GM19397 (cell line): ENCODE measurements around the gene ENGASE.

Experiments used
- ATAC-seq: cut with Tn5 transposase; IDR thresholded peaks from one replicate; pipeline ENCODE4 v1.9.1; 2021; ENCODE audit warnings: mild to moderate bottlenecking, moderate library complexity; ENCODE audit not compliant: unreplicated experiment

ENGASE gene

DNA sequence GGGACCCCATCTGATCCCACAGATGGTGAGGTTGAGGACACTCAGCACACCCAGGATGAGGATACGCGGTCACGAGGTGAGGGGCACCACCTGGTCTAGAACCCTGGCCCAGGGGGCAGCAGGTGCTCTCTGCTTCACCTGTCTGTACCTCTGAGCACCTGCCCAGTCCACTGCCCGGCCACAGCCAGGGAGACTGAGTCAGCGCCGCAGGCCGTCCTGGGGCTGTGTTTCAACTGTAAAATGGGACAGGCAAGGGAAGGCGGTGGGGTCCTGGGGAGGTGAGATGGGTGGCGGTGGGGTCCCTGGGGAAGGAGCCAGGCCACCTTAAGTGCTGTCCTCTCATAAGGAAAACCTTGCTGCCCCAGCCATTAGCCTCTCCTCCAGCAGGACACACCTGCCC lies 60.4 kb downstream of the ENGASE start:
- ATAC-seq = no peak

DNA sequence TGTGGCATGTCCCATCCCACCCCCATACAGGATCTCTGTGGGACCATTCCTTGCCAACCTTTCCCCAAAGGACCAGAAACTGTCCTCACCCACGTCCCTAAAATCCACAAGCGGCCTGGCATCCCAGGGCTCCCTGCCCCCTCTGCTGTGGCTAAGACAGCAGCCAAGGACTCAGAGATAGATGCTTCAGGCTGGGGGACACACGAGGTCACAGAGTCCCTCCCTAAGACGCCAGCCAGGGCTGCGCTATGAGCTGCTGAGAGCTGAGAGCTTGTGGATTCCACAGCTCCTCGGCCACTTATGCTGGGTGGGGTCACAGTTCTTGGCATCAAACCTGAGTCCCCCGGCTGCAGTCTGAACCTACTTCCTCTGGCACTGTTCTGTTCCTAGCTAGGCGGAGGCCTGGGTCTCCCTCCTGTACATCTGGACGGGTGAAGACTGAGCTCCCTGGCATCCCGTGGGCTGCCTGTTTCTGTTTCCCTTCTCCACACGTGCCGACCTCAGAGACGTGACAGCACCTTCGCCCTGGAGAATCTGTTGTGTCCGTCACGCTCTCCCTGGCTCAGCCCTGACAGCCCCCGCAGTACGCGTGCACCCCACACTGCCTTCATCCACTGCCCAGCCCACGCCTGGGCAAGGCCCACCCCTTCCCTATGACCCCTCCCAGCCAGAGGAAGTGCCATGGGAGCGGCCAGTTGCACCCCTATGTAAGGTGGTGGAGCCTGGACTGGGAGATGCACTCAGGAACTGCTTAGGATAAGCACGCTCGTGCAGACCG lies 61.2 kb downstream of the ENGASE start:
- no peak for ATAC-seq
